GM21619 (cell line): ENCODE results near the gene ALDH1A3.

Experiments used
- ATAC-seq: cut with Tn5 transposase; IDR thresholded peaks from one replicate; pipeline ENCODE4 v1.9.1; 2021; ENCODE audit not compliant: unreplicated experiment

ALDH1A3 gene

DNA sequence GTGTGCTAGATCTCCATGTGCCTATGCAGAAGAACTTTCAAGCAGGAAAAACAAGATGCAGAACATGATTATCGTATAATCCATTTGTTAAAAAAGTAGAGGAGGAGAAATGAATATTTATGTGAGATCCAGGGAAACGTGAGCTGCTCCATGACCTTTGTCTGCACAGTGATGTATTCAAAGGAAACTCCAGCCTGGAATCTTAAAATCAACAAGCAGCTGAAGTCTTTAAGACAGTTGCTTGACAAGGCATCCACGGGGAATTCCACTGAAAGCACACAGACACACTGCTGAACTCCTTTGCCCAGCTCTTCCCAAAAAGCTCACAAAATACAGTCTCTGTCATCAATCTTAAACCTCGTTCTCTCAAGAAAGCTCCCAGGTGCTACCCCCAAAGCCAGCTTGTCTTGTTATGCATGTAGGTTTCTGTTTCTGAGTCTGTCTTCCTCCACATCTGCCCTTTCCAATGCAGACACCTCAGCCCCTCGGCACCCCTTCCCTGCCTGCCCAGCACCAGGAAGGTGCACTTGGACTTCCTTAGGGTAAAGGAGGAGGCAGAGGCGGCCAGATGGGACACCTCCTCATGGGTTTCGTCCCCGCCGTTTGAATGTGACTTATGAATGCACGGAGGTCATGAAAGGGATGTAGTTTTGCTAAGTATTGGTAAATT lies 68.3 kb downstream of the ALDH1A3 start:
- no peak for ATAC-seq

DNA sequence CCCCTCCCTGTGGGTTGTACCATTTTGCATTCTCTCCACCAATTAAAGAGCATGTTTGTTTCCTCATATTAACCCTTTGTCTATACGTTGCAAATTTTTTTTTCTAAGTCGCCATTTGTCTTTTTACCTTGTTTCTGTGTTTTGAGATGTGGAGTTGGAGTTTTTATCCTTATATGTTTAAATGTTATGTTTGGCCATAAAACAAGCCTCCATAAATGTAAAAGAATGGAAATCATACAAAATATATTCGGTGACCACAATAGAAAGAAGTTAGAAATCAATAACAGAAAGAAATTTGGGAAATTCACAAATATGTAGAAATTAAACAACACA lies 68.8 kb downstream of the ALDH1A3 start:
- no peak for ATAC-seq

DNA sequence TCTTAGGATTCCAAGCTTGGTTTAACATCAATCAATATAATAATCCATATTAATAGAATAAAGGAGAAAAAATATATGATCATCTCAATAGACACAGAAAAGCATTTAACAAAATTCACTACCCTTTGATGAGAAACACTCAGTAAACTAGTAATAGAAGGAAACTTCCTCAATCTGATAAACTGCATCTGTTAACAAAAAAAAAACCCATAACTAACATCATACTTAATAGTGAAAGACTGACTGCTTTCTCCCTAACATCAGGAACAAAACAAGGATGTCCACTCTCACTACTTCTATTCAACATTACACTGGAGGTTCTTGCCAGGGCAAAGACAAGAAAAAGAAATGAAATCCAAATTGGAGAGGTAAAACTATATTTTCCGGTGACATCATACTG lies 70.1 kb downstream of the ALDH1A3 start:
- no peak for ATAC-seq

DNA sequence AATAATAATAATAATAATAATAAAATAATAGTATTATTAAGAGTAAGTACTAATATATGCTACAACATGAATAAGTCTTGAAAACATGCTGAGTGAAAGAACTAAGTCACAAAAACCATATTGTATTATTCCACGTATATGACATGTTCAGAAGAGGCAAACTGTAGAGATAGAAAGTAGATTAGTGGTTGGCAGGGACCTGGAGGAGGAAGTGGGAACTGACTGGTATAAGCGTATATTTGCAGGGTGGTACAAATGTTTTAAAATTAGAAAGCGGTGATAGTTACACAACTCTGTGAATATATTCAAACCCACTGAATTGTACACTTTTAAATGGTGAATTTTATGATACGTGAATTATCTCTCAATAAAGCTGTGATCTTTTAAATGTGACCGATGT lies 72.3 kb downstream of the ALDH1A3 start:
- ATAC-seq, result no peak

DNA sequence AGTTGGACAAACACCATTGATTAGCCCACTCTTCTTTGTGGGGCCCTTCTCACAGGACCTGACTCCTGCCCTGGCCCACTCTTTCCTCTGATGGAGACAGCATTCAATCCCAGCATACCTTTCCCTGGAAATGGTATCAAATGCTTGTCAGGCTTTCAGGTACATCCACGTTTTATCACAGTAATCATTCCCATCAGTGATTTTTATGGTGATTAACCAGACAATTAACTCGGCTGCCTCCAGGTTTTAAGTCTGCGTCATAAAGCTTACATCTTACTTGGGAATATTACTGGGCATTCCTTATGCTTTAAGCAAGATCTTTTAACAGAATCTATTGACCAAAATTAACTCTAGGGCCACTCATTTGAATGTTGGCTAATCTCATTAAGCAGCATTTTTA lies 72.9 kb downstream of the ALDH1A3 start:
- ATAC-seq, result no peak

DNA sequence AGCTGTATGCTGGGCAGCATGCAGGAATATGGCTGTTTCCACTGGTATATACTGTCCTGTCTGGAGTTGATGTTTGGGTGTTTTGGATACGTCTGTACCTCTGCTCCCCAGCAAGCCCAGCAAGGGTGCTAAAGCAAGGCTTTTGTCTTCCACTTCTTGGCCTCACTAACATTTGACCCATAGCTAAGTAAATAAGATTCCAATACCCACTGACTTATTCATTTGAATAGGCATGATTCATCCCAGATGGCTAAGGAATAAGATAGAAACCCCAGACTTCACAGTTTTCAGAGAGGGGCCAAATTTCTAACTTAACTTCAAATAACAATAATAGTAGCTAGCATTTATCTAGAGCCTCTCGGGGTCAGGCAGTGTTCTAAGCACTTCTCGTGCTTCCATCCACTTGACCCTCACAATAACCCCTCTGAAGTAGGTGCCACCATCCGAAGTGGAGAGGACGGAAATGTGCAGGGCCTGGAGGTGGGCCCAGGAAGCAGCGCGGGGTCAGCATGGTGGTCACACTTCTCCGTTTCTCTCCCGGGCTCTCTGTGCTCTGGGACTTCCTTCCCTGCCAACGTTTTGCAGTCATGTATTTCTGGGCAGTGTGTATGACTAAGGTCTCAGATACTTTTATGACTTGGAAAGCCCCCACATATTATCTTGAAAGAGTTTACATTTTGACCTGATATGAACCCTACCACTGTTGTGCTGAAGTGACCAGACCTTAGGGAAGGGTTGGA lies 78.9 kb downstream of the ALDH1A3 start:
- ATAC-seq, result no peak

DNA sequence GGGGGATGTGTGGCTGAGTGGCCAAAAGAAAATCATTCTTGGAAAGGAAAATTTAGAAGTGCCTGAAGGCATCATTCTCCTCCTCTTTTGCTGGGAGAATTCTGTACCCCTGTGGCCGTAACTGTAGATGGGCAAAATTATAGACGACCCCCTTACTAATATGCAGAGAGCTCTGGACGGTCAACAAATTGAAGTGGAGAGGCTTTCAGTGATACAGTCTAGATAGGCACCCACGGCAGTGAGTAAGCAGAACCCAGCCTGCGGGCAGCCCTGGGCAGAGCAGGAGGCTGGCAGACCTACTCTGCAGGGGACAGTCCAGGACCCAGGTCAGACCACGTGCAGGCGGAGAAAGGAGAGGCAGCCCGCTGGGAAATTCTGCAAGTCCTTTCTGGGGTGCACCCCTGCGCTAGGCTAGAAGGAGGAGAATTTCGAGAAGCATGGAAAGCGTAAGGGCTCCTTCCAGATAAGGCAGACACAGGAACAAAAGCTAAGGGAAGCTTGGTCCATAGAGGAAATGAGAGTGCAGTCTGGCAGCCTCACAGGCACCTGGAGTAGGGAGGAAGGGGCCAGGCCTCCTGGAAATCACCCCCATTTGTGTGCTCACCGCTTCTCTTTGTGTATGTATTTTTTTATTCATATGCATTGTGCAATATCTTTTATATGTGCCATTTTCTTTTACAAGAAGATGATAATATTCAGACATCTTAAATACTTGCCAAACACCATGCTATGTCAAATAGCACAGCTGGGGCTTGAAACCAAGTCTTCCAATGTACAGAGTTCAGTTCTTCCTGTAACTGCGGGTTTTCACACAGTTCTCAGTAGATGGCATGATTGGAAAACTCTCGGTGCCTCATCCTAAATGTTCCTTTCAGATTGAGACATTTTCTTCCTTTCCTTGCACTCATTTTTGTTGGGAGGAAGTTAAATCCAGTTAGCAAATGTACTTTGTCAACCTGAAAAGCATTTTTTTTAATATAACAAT lies 79.7 kb downstream of the ALDH1A3 start:
- no peak for ATAC-seq
